Astrocyte (in vitro differentiated cells and primary cell): ENCODE measurements around the gene SLC15A1. TPM values are rescaled to one million over a fixed set of nuclear protein-coding genes. Genes with fewer than 3 reads are reported as not detected.
A peak's percentile ranks its signal among the peaks of the same experiment; 100 is the strongest.

Experiments used
- DNase-seq: peaks from one replicate; pipeline ENCODE4 v3.0.0-alpha.2; 2010; ENCODE audit warnings: low read depth
- FAIRE-seq: peaks from 2 replicates; lab custom pipeline; 2011; peaks lifted over from hg19 to GRCh38; lab: Jason Lieb, UNC
- H2AFZ ChIP-seq: 2 replicates; pipeline ENCODE4 v1.6.0; 2012; ENCODE audit warnings: low read depth, low read length, inconsistent platforms
- H3K27ac ChIP-seq: 2 replicates; pipeline ENCODE4 v1.5.1; 2011; ENCODE audit warnings: low read depth, low read length, inconsistent platforms
- H3K27me3 ChIP-seq: 2 replicates; pipeline ENCODE4 v1.6.0; 2011; ENCODE audit warnings: low read length, inconsistent platforms; ENCODE audit not compliant: insufficient read depth
- H3K36me3 ChIP-seq: 2 replicates; pipeline ENCODE4 v1.5.1; 2011; ENCODE audit warnings: low read length, inconsistent platforms; ENCODE audit not compliant: insufficient read depth
- H3K4me1 ChIP-seq: 2 replicates; pipeline ENCODE4 v1.5.1; 2011; ENCODE audit warnings: low read length, inconsistent platforms; ENCODE audit not compliant: insufficient read depth
- H3K4me2 ChIP-seq: 2 replicates; pipeline ENCODE4 v1.6.0; 2012; ENCODE audit warnings: low read length, inconsistent platforms
- H3K4me3 ChIP-seq: 2 replicates; pipeline ENCODE4 v1.5.1; 2011; ENCODE audit warnings: low read depth, mild to moderate bottlenecking, low read length, inconsistent platforms; ENCODE audit not compliant: insufficient read depth
- H3K79me2 ChIP-seq: 2 replicates; pipeline ENCODE4 v1.6.0; 2012; ENCODE audit warnings: mild to moderate bottlenecking, low read length, inconsistent platforms; ENCODE audit not compliant: insufficient read depth
- H3K9ac ChIP-seq: 2 replicates; pipeline ENCODE4 v1.6.0; 2012; ENCODE audit warnings: mild to moderate bottlenecking, low read length, inconsistent platforms
- H3K9me3 ChIP-seq: 2 replicates; pipeline ENCODE4 v1.5.1; 2012; ENCODE audit warnings: low read depth, mild to moderate bottlenecking, low read length, inconsistent platforms; ENCODE audit not compliant: insufficient read depth
- H4K20me1 ChIP-seq: 2 replicates; pipeline ENCODE4 v1.6.0; 2012; ENCODE audit warnings: low read length, inconsistent platforms; ENCODE audit not compliant: insufficient read depth
- H3K27ac Mint-ChIP-seq: one replicate; pipeline ENCODE4 v1.8.0; 2021; ENCODE audit warnings: mild to moderate bottlenecking, mixed read lengths; ENCODE audit not compliant: unreplicated experiment
- H3K27me3 Mint-ChIP-seq: one replicate; pipeline ENCODE4 v1.8.0; 2021; ENCODE audit warnings: low read depth, mixed read lengths; ENCODE audit not compliant: unreplicated experiment
- H3K36me3 Mint-ChIP-seq: one replicate; pipeline ENCODE4 v1.8.0; 2021; ENCODE audit warnings: low read depth, mixed read lengths; ENCODE audit not compliant: unreplicated experiment
- H3K4me1 Mint-ChIP-seq: one replicate; pipeline ENCODE4 v1.8.0; 2021; ENCODE audit warnings: low read depth, mixed read lengths; ENCODE audit not compliant: unreplicated experiment
- H3K4me3 Mint-ChIP-seq: one replicate; pipeline ENCODE4 v1.8.0; 2021; ENCODE audit warnings: mild to moderate bottlenecking, moderate library complexity, mixed read lengths; ENCODE audit not compliant: unreplicated experiment
- H3K9me3 Mint-ChIP-seq: one replicate; pipeline ENCODE4 v1.8.0; 2021; ENCODE audit warnings: mild to moderate bottlenecking, mixed read lengths; ENCODE audit not compliant: unreplicated experiment
- EZH2 ChIP-seq: IDR thresholded peaks from 2 replicates; pipeline ENCODE4 v1.6.1; 2012; ENCODE audit warnings: mild to moderate bottlenecking, low read length, inconsistent platforms; ENCODE audit not compliant: insufficient read depth
- total RNA-seq: library from RNA; stranded (reverse); gene quantifications from 2 replicates; pipeline ENCODE4 v1.2.1, GENCODE V29; 2021
- TF ChIP-seq, protein P1 (sequence below): IDR thresholded peaks from 2 replicates; pipeline ENCODE4 v1.5.1; 2011; ENCODE audit warnings: low read depth, mild to moderate bottlenecking, inconsistent platforms, low read length, moderate library complexity; ENCODE audit not compliant: insufficient read depth

SLC15A1 gene
- total RNA-seq, 1 donor from 2014 or later: not detected

DNA sequence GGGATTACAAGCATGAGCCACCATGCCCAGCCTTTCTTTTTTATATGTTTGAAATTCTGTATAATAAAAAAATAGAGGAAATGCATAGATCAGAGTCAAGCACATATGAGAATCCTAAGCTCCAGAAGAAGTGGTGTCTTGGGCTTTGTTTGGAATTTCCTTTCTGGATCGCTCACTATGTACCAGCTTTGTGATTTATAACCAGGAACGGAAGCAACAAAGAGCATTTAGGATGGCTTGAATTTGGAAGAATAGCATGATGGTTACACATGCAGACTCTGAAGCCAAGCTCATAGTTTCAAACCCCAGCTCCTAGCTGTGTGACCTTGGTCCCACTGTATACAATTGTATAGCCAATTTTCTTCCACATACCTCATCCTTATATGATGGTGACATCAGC lies 28.0 kb upstream of the SLC15A1 start:
- Histone ChIP-seq H3K4me3 (no peak overlapping the region), H3K9me3 (no peaks in the 10 kb centered on the region), H3K4me1 (peaks cover 16% of the 10 kb centered on the region), H4K20me1 (no peaks in the 10 kb centered on the region), H3K79me2 (no peaks in the 10 kb centered on the region), H3K27ac (no peak overlapping the region), H3K36me3 (no peaks in the 10 kb centered on the region), H3K9ac (no peak overlapping the region), H3K4me2 (no peak overlapping the region), H3K27me3 (peaks cover 4% of the 10 kb centered on the region), H2AFZ (no peak overlapping the region)
- Mint-ChIP-seq H3K4me3 (no peak overlapping the region), H3K9me3 (peaks cover 3% of the 10 kb centered on the region), H3K4me1 (peaks cover 6% of the 10 kb centered on the region), H3K27ac (no peak overlapping the region), H3K36me3 (no peaks in the 10 kb centered on the region), H3K27me3 (peaks cover 16% of the 10 kb centered on the region)
- DNase-seq: no peak
- FAIRE-seq: no peak
- TF ChIP-seq, protein P1, sequence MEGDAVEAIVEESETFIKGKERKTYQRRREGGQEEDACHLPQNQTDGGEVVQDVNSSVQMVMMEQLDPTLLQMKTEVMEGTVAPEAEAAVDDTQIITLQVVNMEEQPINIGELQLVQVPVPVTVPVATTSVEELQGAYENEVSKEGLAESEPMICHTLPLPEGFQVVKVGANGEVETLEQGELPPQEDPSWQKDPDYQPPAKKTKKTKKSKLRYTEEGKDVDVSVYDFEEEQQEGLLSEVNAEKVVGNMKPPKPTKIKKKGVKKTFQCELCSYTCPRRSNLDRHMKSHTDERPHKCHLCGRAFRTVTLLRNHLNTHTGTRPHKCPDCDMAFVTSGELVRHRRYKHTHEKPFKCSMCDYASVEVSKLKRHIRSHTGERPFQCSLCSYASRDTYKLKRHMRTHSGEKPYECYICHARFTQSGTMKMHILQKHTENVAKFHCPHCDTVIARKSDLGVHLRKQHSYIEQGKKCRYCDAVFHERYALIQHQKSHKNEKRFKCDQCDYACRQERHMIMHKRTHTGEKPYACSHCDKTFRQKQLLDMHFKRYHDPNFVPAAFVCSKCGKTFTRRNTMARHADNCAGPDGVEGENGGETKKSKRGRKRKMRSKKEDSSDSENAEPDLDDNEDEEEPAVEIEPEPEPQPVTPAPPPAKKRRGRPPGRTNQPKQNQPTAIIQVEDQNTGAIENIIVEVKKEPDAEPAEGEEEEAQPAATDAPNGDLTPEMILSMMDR: no peak
- TF ChIP-seq EZH2: no peak

DNA sequence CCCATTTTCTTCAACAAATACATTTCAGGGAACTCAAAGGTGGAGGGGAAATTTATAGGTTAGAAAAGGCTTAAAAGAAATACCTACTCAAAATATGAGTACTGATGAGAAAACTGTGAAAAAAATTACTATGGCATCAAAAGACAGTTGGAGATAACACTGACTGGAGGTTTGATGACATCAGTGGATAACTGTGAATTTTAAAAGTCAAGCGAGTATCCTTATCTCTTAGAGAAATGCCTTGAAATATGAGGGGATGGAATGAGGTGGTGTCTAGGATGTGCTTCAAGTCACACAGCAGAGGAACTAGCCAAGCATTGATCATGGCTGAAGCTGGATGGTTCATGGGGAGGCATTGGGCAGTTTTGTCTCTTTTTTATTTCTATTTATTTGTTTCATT lies 27.2 kb upstream of the SLC15A1 start:
- H4K20me1 ChIP-seq: no peaks in the 10 kb centered on the region
- FAIRE-seq (no peak), DNase-seq (no peak)
- no peak overlapping the region for H3K27ac Mint-ChIP-seq
- H2AFZ ChIP-seq: no peak overlapping the region
- H3K36me3 ChIP-seq: no peaks in the 10 kb centered on the region
- H3K9ac ChIP-seq: no peak overlapping the region
- H3K9me3 ChIP-seq: no peaks in the 10 kb centered on the region
- H3K27ac ChIP-seq: no peak overlapping the region
- peaks cover 16% of the 10 kb centered on the region for H3K4me1 ChIP-seq
- no peaks in the 10 kb centered on the region for H3K79me2 ChIP-seq
- peaks cover 3% of the 10 kb centered on the region for H3K9me3 Mint-ChIP-seq
- no peak overlapping the region for H3K4me2 ChIP-seq
- no peak overlapping the region for H3K4me3 Mint-ChIP-seq
- H3K4me3 ChIP-seq: no peak overlapping the region
- peaks cover 6% of the 10 kb centered on the region for H3K4me1 Mint-ChIP-seq
- no peaks in the 10 kb centered on the region for H3K36me3 Mint-ChIP-seq
- TF ChIP-seq, protein P1: no peak
- TF ChIP-seq EZH2: no peak
- peaks cover 4% of the 10 kb centered on the region for H3K27me3 ChIP-seq
- peaks cover 14% of the 10 kb centered on the region for H3K27me3 Mint-ChIP-seq

DNA sequence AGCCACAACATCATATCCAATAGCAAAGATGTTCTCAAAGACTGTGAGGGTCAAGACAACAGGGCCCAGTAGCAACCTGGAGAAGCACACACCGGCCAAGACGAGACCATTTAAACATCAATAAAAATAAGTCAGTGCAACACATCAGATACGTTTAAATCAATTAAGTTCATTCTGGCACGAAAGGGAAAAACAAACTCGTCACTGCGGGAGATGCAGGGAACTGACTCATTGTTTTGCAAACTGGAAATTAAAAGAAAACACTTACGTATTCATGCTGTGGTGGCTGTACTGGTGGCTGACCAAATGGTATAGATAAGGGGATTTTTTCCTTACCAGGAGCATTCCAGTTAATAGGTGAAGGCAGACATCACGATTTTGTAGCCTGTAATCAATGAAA lies 26.3 kb upstream of the SLC15A1 start:
- peak overlapping the region; percentile 35 for H3K4me2 ChIP-seq
- Mint-ChIP-seq H3K4me1 (peaks cover 6% of the 10 kb centered on the region), H3K4me3 (no peak overlapping the region), H3K9me3 (peaks cover 3% of the 10 kb centered on the region), H3K27ac (no peak overlapping the region), H3K27me3 (peaks cover 10% of the 10 kb centered on the region), H3K36me3 (no peaks in the 10 kb centered on the region)
- H3K79me2 ChIP-seq: no peaks in the 10 kb centered on the region
- no peaks in the 10 kb centered on the region for H4K20me1 ChIP-seq
- H3K27ac ChIP-seq: no peak overlapping the region
- H3K9me3 ChIP-seq: no peaks in the 10 kb centered on the region
- H3K27me3 ChIP-seq: peaks cover 4% of the 10 kb centered on the region
- no peaks in the 10 kb centered on the region for H3K36me3 ChIP-seq
- H2AFZ ChIP-seq: no peak overlapping the region
- DNase-seq: peak; percentile 44
- no peak for FAIRE-seq
- H3K4me1 ChIP-seq: peaks cover 16% of the 10 kb centered on the region
- H3K9ac ChIP-seq: no peak overlapping the region
- TF ChIP-seq, protein P1: no peak
- no peak for TF ChIP-seq EZH2
- no peak overlapping the region for H3K4me3 ChIP-seq
